ENCODE results near the gene OR5AC2. TPM values are rescaled to one million over a fixed set of nuclear protein-coding genes. Genes with fewer than 3 reads are reported as not detected.

Gene OR5AC2
- total RNA-seq: not detected
- not detected for polyA plus RNA-seq
- total RNA-seq: not detected

- no peak within 1 kb of the TSS for H3K4me3 Mint-ChIP-seq
- CTCF ChIA-PET: no interaction called here
- H3K27ac Mint-ChIP-seq: no peak within 1 kb of the TSS
- no peaks in the 10 kb centered on the region for H3K27me3 ChIP-seq (ENCODE audit: control insufficient read depth in 2 of 2, insufficient read depth in 2 of 2, low read length in 2 of 2)
- ATAC-seq (no peak), DNase-seq (no peak)
- no peak within 1 kb of the TSS for H3K4me3 ChIP-seq (ENCODE audit: low read length)
- no peak within 1 kb of the TSS for H3K27ac ChIP-seq (ENCODE audit: low read depth, low read length)
- H3K9me3 Mint-ChIP-seq: peaks cover 0 to 7% (median 0%) of the 10 kb centered on the region in 11 donors
- no peaks in the 10 kb centered on the region for H3K4me1 Mint-ChIP-seq
- POLR2A ChIA-PET: no interaction called here
- H3K27me3 Mint-ChIP-seq: peaks cover 0 to 7% (median 6%) of the 10 kb centered on the region in 5 donors
- H3K9me3 ChIP-seq (ENCODE audit: control insufficient read depth in 2 of 3, low read length in 3 of 3): no peaks in the 10 kb centered on the region
- H3K36me3 Mint-ChIP-seq: no peaks in the 10 kb centered on the region
- intact Hi-C loops (cut with micrococcal nuclease): no loop called here
- no peaks in the 10 kb centered on the region for H3K4me1 ChIP-seq (ENCODE audit: control insufficient read depth in 2 of 2, insufficient read depth in 2 of 2, low read length in 2 of 2)
- no peaks in the 10 kb centered on the region for H3K36me3 ChIP-seq (ENCODE audit: control insufficient read depth in 2 of 3, insufficient read depth in 3 of 3, low read length in 3 of 3)
These were observed at the start of gene OR5AC2 for GRCh38 chr3:98086873-98087272. Gene OR5AC2, plus strand, starts transcription at chr3:98087173. Its CDS starts 0 bp downstream, at chr3:98087173.

- POLR2A ChIA-PET: no interaction called here
- H3K4me3 Mint-ChIP-seq: peak overlapping the region in 1 of 10 donors; percentile 39
- Histone ChIP-seq H3K27me3 (ENCODE audit: control insufficient read depth in 2 of 2, insufficient read depth in 2 of 2, low read length in 2 of 2) (peaks cover 0 to 3% of the 10 kb centered on the region in 2 donors), H3K4me1 (ENCODE audit: control insufficient read depth in 2 of 2, insufficient read depth in 2 of 2, low read length in 2 of 2) (no peaks in the 10 kb centered on the region), H3K9me3 (ENCODE audit: control insufficient read depth in 2 of 3, low read length in 3 of 3) (no peaks in the 10 kb centered on the region), H3K4me3 (ENCODE audit: low read length) (no peak overlapping the region), H3K36me3 (ENCODE audit: control insufficient read depth in 2 of 3, insufficient read depth in 3 of 3, low read length in 3 of 3) (no peaks in the 10 kb centered on the region), H3K27ac (ENCODE audit: low read depth, low read length) (no peak overlapping the region)
- peaks cover 0 to 22% (median 0%) of the 10 kb centered on the region in 7 donors for H3K4me1 Mint-ChIP-seq
- CTCF ChIA-PET: interaction anchor here (0.6 to 4.6 kb wide), 10 partner anchors 11 to 534 kb away, joined by 3 to 20 read pairs (median 4); no protein-coding TSS in a partner anchor
- H3K9me3 Mint-ChIP-seq: peaks cover 0 to 16% (median 4%) of the 10 kb centered on the region in 11 donors
- peak overlapping the region in 5 of 9 donors; percentile 26 to 94 (median 50) for H3K27ac Mint-ChIP-seq
- intact Hi-C loops (cut with micrococcal nuclease): loop anchor here (2.0 to 5.0 kb wide), 5 partner anchors 29 to 1649 kb away; partner anchors contain the start of gene DCBLD2 (in 1 of the 2)
- no peak for ATAC-seq
- H3K27me3 Mint-ChIP-seq: peaks cover 0 to 32% (median 16%) of the 10 kb centered on the region in 5 donors
- no peak for DNase-seq
- peaks cover 0 to 6% (median 0%) of the 10 kb centered on the region in 5 donors for H3K36me3 Mint-ChIP-seq
These were observed 48.7 kb upstream of the OR5AC2 start for GRCh38 chr3:98038286-98038685.

- H3K9me3 Mint-ChIP-seq: peaks cover 0 to 16% (median 4%) of the 10 kb centered on the region in 11 donors
- H3K27ac Mint-ChIP-seq: peak overlapping the region; percentile 57 to 99 (median 94)
- no peaks in the 10 kb centered on the region for H3K36me3 ChIP-seq (ENCODE audit: control insufficient read depth in 2 of 3, insufficient read depth in 3 of 3, low read length in 3 of 3)
- intact Hi-C loops (cut with micrococcal nuclease): loop anchor here (1.0 to 5.0 kb wide), 19 partner anchors 10 to 1714 kb away; partner anchors contain the start of genes ARL6 (in 2 of the 2), CLDND1 (in 2 of the 2), CPOX (in 2 of the 2) and DCBLD2 (in 2 of the 2)
- peaks cover 0 to 22% (median 0%) of the 10 kb centered on the region in 7 donors for H3K4me1 Mint-ChIP-seq
- no peaks in the 10 kb centered on the region for H3K4me1 ChIP-seq (ENCODE audit: control insufficient read depth in 2 of 2, insufficient read depth in 2 of 2, low read length in 2 of 2)
- ATAC-seq: no peak
- no peak for DNase-seq
- peak overlapping the region; percentile 59 for H3K4me3 ChIP-seq (ENCODE audit: low read length)
- H3K27ac ChIP-seq (ENCODE audit: low read depth, low read length): peak overlapping the region; percentile 75
- CTCF ChIA-PET: interaction anchor here (0.7 to 4.6 kb wide), 12 partner anchors 12 to 551 kb away, joined by 3 to 20 read pairs (median 5); no protein-coding TSS in a partner anchor
- peaks cover 0 to 38% (median 17%) of the 10 kb centered on the region in 5 donors for H3K27me3 Mint-ChIP-seq
- peaks cover 0 to 6% (median 0%) of the 10 kb centered on the region in 5 donors for H3K36me3 Mint-ChIP-seq
- H3K9me3 ChIP-seq (ENCODE audit: control insufficient read depth in 2 of 3, low read length in 3 of 3): no peaks in the 10 kb centered on the region
- H3K4me3 Mint-ChIP-seq: peak overlapping the region in 2 of 10 donors; percentile 87 to 95
- POLR2A ChIA-PET: no interaction called here
- H3K27me3 ChIP-seq (ENCODE audit: control insufficient read depth in 2 of 2, insufficient read depth in 2 of 2, low read length in 2 of 2): peaks cover 0 to 3% of the 10 kb centered on the region in 2 donors
These were observed 48.1 kb upstream of the OR5AC2 start for GRCh38 chr3:98038876-98039275.

- peak overlapping the region; percentile 11 to 95 (median 85) for H3K4me3 Mint-ChIP-seq
- peak overlapping the region; percentile 75 for H3K27ac ChIP-seq (ENCODE audit: low read depth, low read length)
- POLR2A ChIA-PET: interaction anchor here (1.0 kb wide), 1 partner anchor 290 kb away, joined by 3 read pairs; no protein-coding TSS in a partner anchor
These were observed 47.5 kb upstream of the OR5AC2 start for GRCh38 chr3:98039322-98040024.

GRCh38 chr3:98041350-98041749 is 45.6 kb upstream of the OR5AC2 start:
- no peak overlapping the region for H3K4me3 ChIP-seq (ENCODE audit: low read length)
- ATAC-seq (no peak), DNase-seq (no peak)
- ChIA-PET CTCF (interaction anchor here (0.7 to 4.6 kb wide), 7 partner anchors 20 to 847 kb away, joined by 3 to 20 read pairs (median 3); no protein-coding TSS in a partner anchor), POLR2A (interaction anchor here (1.1 kb wide), 1 partner anchor 280 kb away, joined by 3 read pairs; no protein-coding TSS in a partner anchor)
- Mint-ChIP-seq H3K27ac (peak overlapping the region in 1 of 9 donors; percentile 41), H3K4me1 (peaks cover 0 to 22% (median 0%) of the 10 kb centered on the region in 7 donors), H3K36me3 (peaks cover 0 to 6% (median 0%) of the 10 kb centered on the region in 5 donors), H3K4me3 (no peak overlapping the region), H3K9me3 (peaks cover 0 to 16% (median 4%) of the 10 kb centered on the region in 11 donors), H3K27me3 (peaks cover 0 to 52% (median 22%) of the 10 kb centered on the region in 5 donors)
- H3K36me3 ChIP-seq (ENCODE audit: control insufficient read depth in 2 of 3, insufficient read depth in 3 of 3, low read length in 3 of 3): no peaks in the 10 kb centered on the region
- H3K27me3 ChIP-seq (ENCODE audit: control insufficient read depth in 2 of 2, insufficient read depth in 2 of 2, low read length in 2 of 2): peaks cover 0 to 3% of the 10 kb centered on the region in 2 donors
- intact Hi-C loops (cut with micrococcal nuclease): loop anchor here in 1 of 2 donors (5.0 kb wide), 1 partner anchor 1646 kb away; no protein-coding TSS in a partner anchor
- H3K9me3 ChIP-seq (ENCODE audit: control insufficient read depth in 2 of 3, low read length in 3 of 3): no peaks in the 10 kb centered on the region
- no peaks in the 10 kb centered on the region for H3K4me1 ChIP-seq (ENCODE audit: control insufficient read depth in 2 of 2, insufficient read depth in 2 of 2, low read length in 2 of 2)
- no peak overlapping the region for H3K27ac ChIP-seq (ENCODE audit: low read depth, low read length)

More at GRCh38 chr3:98039322-98040024, 47.5 kb upstream of the OR5AC2 start:
- no peaks in the 10 kb centered on the region for H3K4me1 ChIP-seq (ENCODE audit: control insufficient read depth in 2 of 2, insufficient read depth in 2 of 2, low read length in 2 of 2)
- H3K4me1 Mint-ChIP-seq: peaks cover 0 to 22% (median 0%) of the 10 kb centered on the region in 7 donors
- intact Hi-C loops (cut with micrococcal nuclease): loop anchor here (1.0 to 5.0 kb wide), 20 partner anchors 10 to 1714 kb away; partner anchors contain the start of genes ARL6 (in 2 of the 2), CLDND1 (in 2 of the 2), CPOX (in 2 of the 2) and DCBLD2 (in 2 of the 2)
- DNase-seq (peak; percentile 51 to 91 (median 89)), ATAC-seq (peak; percentile 98)
- H3K9me3 ChIP-seq (ENCODE audit: control insufficient read depth in 2 of 3, low read length in 3 of 3): no peaks in the 10 kb centered on the region
- H3K27me3 Mint-ChIP-seq: peaks cover 0 to 43% (median 17%) of the 10 kb centered on the region in 5 donors
- H3K27me3 ChIP-seq (ENCODE audit: control insufficient read depth in 2 of 2, insufficient read depth in 2 of 2, low read length in 2 of 2): peaks cover 0 to 3% of the 10 kb centered on the region in 2 donors
- peaks cover 0 to 16% (median 4%) of the 10 kb centered on the region in 11 donors for H3K9me3 Mint-ChIP-seq
- H3K36me3 ChIP-seq (ENCODE audit: control insufficient read depth in 2 of 3, insufficient read depth in 3 of 3, low read length in 3 of 3): no peaks in the 10 kb centered on the region
- CTCF ChIA-PET: interaction anchor here (0.7 to 4.6 kb wide), 11 partner anchors 14 to 563 kb away, joined by 3 to 20 read pairs (median 4); no protein-coding TSS in a partner anchor
- peak overlapping the region; percentile 59 for H3K4me3 ChIP-seq (ENCODE audit: low read length)
- peaks cover 0 to 6% (median 0%) of the 10 kb centered on the region in 5 donors for H3K36me3 Mint-ChIP-seq
- peak overlapping the region; percentile 57 to 99 (median 94) for H3K27ac Mint-ChIP-seq

GRCh38 chr3:98048586-98048985 is 38.4 kb upstream of the OR5AC2 start:
- no peak for DNase-seq
- Mint-ChIP-seq H3K4me1 (no peaks in the 10 kb centered on the region), H3K27ac (no peak overlapping the region), H3K9me3 (no peaks in the 10 kb centered on the region), H3K27me3 (peaks cover 11 to 45% (median 18%) of the 10 kb centered on the region in 5 donors), H3K4me3 (no peak overlapping the region), H3K36me3 (no peaks in the 10 kb centered on the region)
- no peak overlapping the region for H3K4me3 ChIP-seq (ENCODE audit: low read length)
- no peaks in the 10 kb centered on the region for H3K36me3 ChIP-seq (ENCODE audit: control insufficient read depth in 2 of 3, insufficient read depth in 3 of 3, low read length in 3 of 3)
- CTCF ChIA-PET: interaction anchor here (0.6 kb wide), 1 partner anchor 10 kb away, joined by 3 read pairs; no protein-coding TSS in a partner anchor
- H3K27me3 ChIP-seq (ENCODE audit: control insufficient read depth in 2 of 2, insufficient read depth in 2 of 2, low read length in 2 of 2): peaks cover 0 to 7% of the 10 kb centered on the region in 2 donors
- H3K9me3 ChIP-seq (ENCODE audit: control insufficient read depth in 2 of 3, low read length in 3 of 3): no peaks in the 10 kb centered on the region
- intact Hi-C loops (cut with micrococcal nuclease): no loop called here
- POLR2A ChIA-PET: no interaction called here
- ATAC-seq: no peak
- no peaks in the 10 kb centered on the region for H3K4me1 ChIP-seq (ENCODE audit: control insufficient read depth in 2 of 2, insufficient read depth in 2 of 2, low read length in 2 of 2)
- no peak overlapping the region for H3K27ac ChIP-seq (ENCODE audit: low read depth, low read length)

Data from naive thymus-derived CD4-positive, alpha-beta T cell (primary cell).